K562 (cell line): ENCODE data around the gene SCMH1. TPM values are rescaled to one million over a fixed set of nuclear protein-coding genes. Genes with fewer than 3 reads are reported as not detected.
A peak's percentile ranks its signal among the peaks of the same experiment; 100 is the strongest.

Experiments
- ARID2 ChIP-seq: fragments of 450-650 bp; IDR thresholded peaks from 2 replicates; pipeline ENCODE4 v1.6.1; 2017; ENCODE audit warnings: antibody characterized with exemption, mild to moderate bottlenecking
- ARID3B ChIP-seq: fragments of 250-450 bp; sonication (Bioruptor Pico); IDR thresholded peaks from 2 replicates; pipeline ENCODE4 v1.4.0; 2020; ENCODE audit warnings: borderline replicate concordance
- CREB3L1 ChIP-seq: fragments of 450-650 bp; IDR thresholded peaks from 2 replicates; pipeline ENCODE4 v1.6.1; 2014; ENCODE audit warnings: low read depth, mild to moderate bottlenecking, moderate library complexity, borderline replicate concordance
- DNMT1 ChIP-seq: fragments of 450-650 bp; IDR thresholded peaks from 2 replicates; pipeline ENCODE4 v1.6.1; 2016; ENCODE audit warnings: antibody characterized with exemption, mild to moderate bottlenecking
- FOSL1 ChIP-seq: fragments of 200-800 bp; sonication (Bioruptor generic); conservative IDR thresholded peaks from 2 replicates; pipeline ENCODE4 v1.6.1; 2016; ENCODE audit warnings: missing genetic modification characterization, missing compliant biosample characterization
- HCFC1 ChIP-seq: IDR thresholded peaks from 2 replicates; pipeline ENCODE4 v1.6.1; 2012; ENCODE audit warnings: low read depth, low read length, improper control_type of control experiment
- JUN ChIP-seq, 2 experiments: sonication (generic) in 1 of 2; formaldehyde crosslinking in 1 of 2; IDR thresholded peaks; 2 replicates each; pipeline versions ENCODE4 v1.6.1 to v1.8.0; 2012 to 2022; ENCODE audit warnings: borderline replicate concordance in 2 of 2, mild to moderate bottlenecking in 2 of 2, improper control_type of control experiment in 1 of 2, low read depth in 1 of 2, low read length in 1 of 2, missing genetic modification reagents in 1 of 2
- MYC ChIP-seq, 2 experiments: fragments of 250-450 bp in 1 of 2; sonication (Bioruptor Pico) in 1 of 2; IDR thresholded peaks; 2 replicates each; pipeline versions ENCODE4 v1.5.1 to v1.6.1; 2012 to 2021; ENCODE audit warnings: low read depth in 2 of 2, borderline replicate concordance in 1 of 2, improper control_type of control experiment in 1 of 2, low read length in 1 of 2, mild to moderate bottlenecking in 1 of 2, moderate library complexity in 1 of 2
- PTRF ChIP-seq: fragments of 450-650 bp; IDR thresholded peaks from 2 replicates; pipeline ENCODE4 v1.6.1; 2016; ENCODE audit warnings: mild to moderate bottlenecking, missing genetic modification characterization, missing compliant biosample characterization
- RAD21 ChIP-seq, 2 experiments: fragments of 250-450 bp in 1 of 2; fragments of 450-650 bp in 1 of 2; sonication (Bioruptor Pico) in 1 of 2; formaldehyde crosslinking in 1 of 2; IDR thresholded peaks in 1 of 2; conservative IDR thresholded peaks in 1 of 2; 2 replicates each; pipeline versions ENCODE4 v1.4.0 to v1.8.0; 2020 to 2022; ENCODE audit warnings: mild to moderate bottlenecking in 2 of 2, moderate library complexity in 1 of 2
- SMC3 ChIP-seq: conservative IDR thresholded peaks from 2 replicates; pipeline ENCODE4 v1.6.1; 2011; ENCODE audit warnings: low read depth, low read length, improper control_type of control experiment; ENCODE audit not compliant: insufficient read depth
- TAF1 ChIP-seq: IDR thresholded peaks from 2 replicates; pipeline ENCODE4 v1.6.1; 2011; ENCODE audit warnings: mild to moderate bottlenecking, low read length, moderate library complexity; ENCODE audit not compliant: insufficient read depth, control insufficient read depth, severe bottlenecking; ENCODE audit errors: extremely low read depth
- XRCC3 ChIP-seq: fragments of 450-650 bp; IDR thresholded peaks from 2 replicates; pipeline ENCODE4 v1.6.1; 2017; ENCODE audit warnings: mild to moderate bottlenecking, moderate library complexity
- ZBTB17 ChIP-seq: fragments of 450-650 bp; formaldehyde crosslinking; IDR thresholded peaks from 2 replicates; pipeline ENCODE4 v1.4.0; 2020; ENCODE audit warnings: mild to moderate bottlenecking
- ZNF175 ChIP-seq: fragments of 200-800 bp; sonication (Bioruptor generic); IDR thresholded peaks from 2 replicates; pipeline ENCODE4 v1.6.1; 2016; ENCODE audit warnings: low read depth, mild to moderate bottlenecking, missing genetic modification characterization, missing compliant biosample characterization
- ZNF232 ChIP-seq: sonication (generic); formaldehyde crosslinking; IDR thresholded peaks from 2 replicates; pipeline ENCODE4 v1.8.0; 2022; ENCODE audit warnings: mild to moderate bottlenecking, missing genetic modification reagents
- ZNF324 ChIP-seq: fragments of 250-450 bp; sonication (Bioruptor Pico); IDR thresholded peaks from 2 replicates; pipeline ENCODE4 v1.4.0; 2020; ENCODE audit warnings: mild to moderate bottlenecking
- ZNF655 ChIP-seq: fragments of 250-450 bp; sonication (Bioruptor Pico); IDR thresholded peaks from 2 replicates; pipeline ENCODE4 v1.5.0; 2021
- ZNF668 ChIP-seq: fragments of 250-450 bp; sonication (Bioruptor Pico); IDR thresholded peaks from 2 replicates; pipeline ENCODE4 v1.8.0; 2022; ENCODE audit warnings: mild to moderate bottlenecking, inconsistent platforms
- polyA plus RNA-seq, 8 experiments: library from polyadenylated mRNA; depleted of rRNA in 4 of 8; stranded (reverse) in 5 of 8; unstranded in 3 of 8; fragments of >200 nt; fragmentation: Nextera tagmentation in 2 of 8; fragmentation: Illumina TruSeq in 1 of 8; extraction: Ambion mirVana in 2 of 8; extraction: Trizol in 1 of 8; gene quantifications; 2 replicates each; pipeline versions ENCODE4 v1.2.1 to v1.2.3, GENCODE V29; 2011 to 2014; ENCODE audit warnings: inconsistent platforms in 1 of 8, missing spikeins in 1 of 8
- total RNA-seq, 7 experiments: library from RNA; depleted of rRNA in 6 of 7; stranded (reverse); fragments of >200 nt in 6 of 7; fragmentation: Illumina TruSeq in 2 of 7; extraction: Trizol in 2 of 7; gene quantifications; 2 replicates each; pipeline versions ENCODE4 v1.2.1 to v1.2.3, GENCODE V29; 2011 to 2021; ENCODE audit warnings: low replicate concordance in 1 of 7

Gene SCMH1
- total and polyA plus RNA-seq, 9 of the 15 experiments (the other 6 are each of a cell fraction or from before 2014, with no cell fraction given), result 8.5 to 37.0 (median 26.8) TPM

GRCh38 chr1:41239988-41240610 lies 2.0 kb downstream of the SCMH1 start (continued):
- TF ChIP-seq RAD21 (CRISPR knock-in tag; conservative IDR thresholded peaks at IDR 0.05 in 1 of 2, IDR thresholded peaks at IDR 0.05 in 1 of 2), result peak in 1 of 2 experiments; percentile 51; a peak in 2 of 4 replicates
- TF ChIP-seq PTRF (tag), result no peak
- no peak for TF ChIP-seq SMC3
- TF ChIP-seq XRCC3, result no peak
- TF ChIP-seq ARID3B (CRISPR knock-in tag), result no peak
- no peak for TF ChIP-seq DNMT1
- no peak for TF ChIP-seq ZBTB17 (CRISPR knock-in tag)
- no peak for TF ChIP-seq TAF1
- TF ChIP-seq ZNF655 (CRISPR knock-in tag), result no peak
- no peak for TF ChIP-seq CREB3L1
- TF ChIP-seq ARID2, result no peak
- TF ChIP-seq ZNF668 (CRISPR knock-in tag), result 0 out of 2 replicates have a peak, but pooled peaks have one; percentile 41
- TF ChIP-seq ZNF324, result no peak
- no peak for TF ChIP-seq HCFC1
- no peak for TF ChIP-seq MYC (IDR thresholded peaks at IDR 0.05; ENCODE audit: low read depth, low read length)
- no peak for TF ChIP-seq MYC (CRISPR knock-in tag; IDR thresholded peaks at IDR 0.05; ENCODE audit: borderline replicate concordance, low read depth)
- no peak for TF ChIP-seq ZNF175 (CRISPR knock-in tag)
- no peak for TF ChIP-seq ZNF232
- TF ChIP-seq JUN (IDR thresholded peaks at IDR 0.05; ENCODE audit: borderline replicate concordance, low read depth, low read length), result 0 out of 2 replicates have a peak, but pooled peaks have one; percentile 8
- no peak for TF ChIP-seq JUN (CRISPR knock-in tag; IDR thresholded peaks at IDR 0.05; ENCODE audit: borderline replicate concordance)
- TF ChIP-seq FOSL1, result 0 out of 2 replicates have a peak, but pooled peaks have one; percentile 14
